ENCODE data around the gene GIPC2.
"Not testable (repeated sequence)": the region's sequence is repeated elsewhere in the genome, so short reads cannot be mapped to it uniquely, and the experiment has no call there.

GIPC2 gene

DNA sequence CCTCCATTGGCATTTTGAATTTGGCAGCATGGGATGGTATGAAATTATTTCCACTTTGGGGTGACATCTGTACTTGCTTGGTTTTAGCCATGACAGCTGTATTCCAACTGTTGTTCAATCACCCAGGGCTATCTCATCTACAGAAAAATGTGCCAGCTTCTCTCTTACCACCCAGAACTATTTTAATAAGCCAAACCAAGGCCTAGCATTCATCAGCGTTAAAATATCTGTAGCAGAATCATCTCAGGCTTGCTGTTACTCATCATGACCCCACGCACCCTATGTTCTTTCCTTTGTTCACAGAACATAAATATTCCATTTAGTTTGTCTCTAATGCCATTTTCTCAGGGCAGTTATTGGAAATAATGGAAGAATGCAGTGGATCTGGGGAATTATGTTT lies 49.8 kb downstream of the GIPC2 start:
- DNase-seq (ENCODE audit: low spot score) = peak; percentile 72

DNA sequence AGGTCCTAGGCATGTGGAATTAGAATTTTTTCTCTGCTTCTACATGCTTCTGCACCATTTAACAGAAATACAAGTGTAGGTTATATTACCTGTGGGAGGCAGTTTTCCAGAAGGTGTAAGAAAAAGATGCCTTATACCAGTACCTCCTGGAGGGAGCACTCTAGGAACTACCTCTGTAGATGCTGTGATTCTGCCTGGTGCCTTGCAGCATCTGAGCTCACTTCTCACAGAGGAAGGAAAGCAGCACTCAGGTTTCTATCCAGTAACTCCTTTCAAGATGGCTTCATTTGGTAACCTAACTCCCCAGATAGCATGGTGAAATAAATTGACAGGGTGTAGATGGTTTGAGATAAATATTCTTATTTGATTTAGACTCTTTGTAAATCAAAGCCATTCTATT lies 50.3 kb downstream of the GIPC2 start:
- DNase-seq (ENCODE audit: low spot score) = no peak

DNA sequence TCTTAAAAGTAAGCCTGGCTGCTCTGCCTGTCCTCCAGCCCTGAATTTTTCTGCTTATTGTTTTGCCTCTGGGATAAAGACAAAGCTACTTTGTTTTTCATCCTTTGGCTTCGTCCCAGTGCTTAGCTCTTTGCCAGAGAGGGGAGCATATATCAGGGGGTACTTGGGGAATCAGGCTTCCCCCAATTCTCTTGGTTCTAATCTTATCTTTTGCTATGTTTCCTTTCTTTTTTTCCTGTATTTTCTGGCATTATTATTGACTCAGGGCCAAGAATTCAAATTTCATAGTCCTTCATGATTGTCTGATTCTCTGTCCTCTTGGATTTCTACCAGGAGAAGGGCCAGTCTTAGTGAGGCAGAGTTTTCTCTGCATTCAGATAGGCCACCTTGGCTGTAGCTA lies 51.2 kb downstream of the GIPC2 start:
- no peak for DNase-seq (ENCODE audit: low spot score)

DNA sequence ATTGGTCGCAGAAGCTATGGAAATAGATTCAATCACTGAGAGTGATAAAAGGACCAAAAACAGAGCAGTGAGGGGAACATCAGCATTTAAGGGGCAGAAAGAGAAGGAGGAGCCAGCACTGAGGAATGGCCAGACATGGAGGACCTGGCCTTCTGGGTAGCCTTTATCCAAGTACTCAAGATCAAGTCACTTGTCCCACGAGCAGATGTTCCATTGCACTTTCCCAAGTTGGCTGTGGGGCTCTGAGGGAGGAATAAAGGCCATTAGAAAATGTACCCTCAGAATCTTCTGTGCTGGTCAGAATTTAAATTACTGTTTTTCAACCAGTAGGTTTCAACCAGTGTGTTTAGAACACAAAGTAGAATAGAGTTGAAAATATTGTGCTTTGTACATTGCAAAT lies 55.3 kb downstream of the GIPC2 start:
- DNase-seq (ENCODE audit: low spot score) = no peak

- DNase-seq (ENCODE audit: low spot score) = peak; percentile 88
Measured at GRCh38 chr1:78101514-78101913, 55.7 kb downstream of the GIPC2 start.

DNA sequence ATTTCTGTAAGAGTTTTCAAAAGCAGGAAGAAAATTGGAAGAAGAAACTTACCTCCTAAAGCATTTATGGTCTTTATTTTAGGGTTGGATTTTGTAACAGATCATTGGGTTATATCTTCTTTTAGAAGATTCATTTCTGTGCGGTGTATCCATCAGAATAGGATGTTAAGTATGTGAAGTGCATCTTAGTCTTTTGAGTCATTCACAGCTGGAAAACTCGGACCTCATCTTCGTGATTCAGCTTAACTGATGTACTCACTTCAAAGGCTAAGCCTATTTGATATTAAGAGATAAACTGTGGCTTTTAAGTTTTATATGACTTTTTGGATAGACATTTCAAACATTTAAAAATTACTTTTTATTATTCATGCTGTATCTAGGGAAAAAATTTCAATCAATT lies 56.3 kb downstream of the GIPC2 start:
- peak; percentile 56 for DNase-seq (ENCODE audit: low spot score)

GRCh38 chr1:78102916-78103315 lies 57.1 kb downstream of the GIPC2 start:
- no peak for DNase-seq (ENCODE audit: low spot score)

- peak; percentile 59 for DNase-seq (ENCODE audit: low spot score)
Measured at GRCh38 chr1:78104322-78104721, 58.6 kb downstream of the GIPC2 start.

GRCh38 chr1:78109659-78110058 lies 63.9 kb downstream of the GIPC2 start:
- DNase-seq (ENCODE audit: low spot score) = not testable (repeated sequence)

GRCh38 chr1:78113156-78113916 lies 67.6 kb downstream of the GIPC2 start:
- DNase-seq (ENCODE audit: low spot score) = no peak

DNA sequence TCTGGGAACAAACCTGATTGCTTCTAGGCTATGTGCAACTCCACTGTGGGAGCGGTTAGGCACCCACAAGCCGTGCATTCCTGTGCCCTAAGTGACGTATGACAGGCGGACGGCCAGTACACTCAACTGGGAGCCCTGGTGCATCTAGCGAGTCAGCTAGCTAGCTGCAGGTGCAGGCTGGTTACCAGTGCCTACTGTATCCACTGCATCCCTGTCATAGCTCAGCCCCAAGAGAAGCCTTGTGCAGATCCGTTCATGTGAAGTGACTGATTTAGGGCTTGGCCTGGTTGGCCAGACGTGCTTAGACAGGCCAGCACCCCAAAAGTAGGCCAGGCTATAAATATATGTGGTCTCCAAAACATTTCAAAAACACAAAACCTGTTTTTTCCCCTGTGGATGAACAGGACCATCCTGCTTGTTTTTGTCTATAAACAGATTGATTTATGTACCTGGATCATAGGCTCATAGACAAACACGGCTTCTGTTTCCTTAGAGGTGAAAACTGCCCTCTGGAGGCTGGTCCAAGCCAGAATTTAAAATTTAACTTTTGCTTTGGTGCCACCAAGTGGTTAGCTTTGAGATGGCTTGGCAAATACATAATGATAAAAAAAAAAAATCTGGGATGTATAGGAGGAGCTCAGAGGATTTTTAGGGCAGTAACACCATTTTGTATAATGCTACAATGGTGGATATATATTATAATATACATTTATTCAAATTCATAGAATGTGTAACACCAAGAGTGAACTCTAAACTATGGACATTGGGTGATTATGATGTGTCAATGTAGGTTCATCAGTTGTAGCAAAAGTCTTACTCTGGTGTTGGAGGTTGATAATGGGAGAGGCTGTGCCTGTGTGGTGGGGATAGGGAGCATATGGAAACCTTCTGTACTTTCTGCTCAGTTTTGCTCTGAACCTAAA lies 68.5 kb downstream of the GIPC2 start:
- DNase-seq (ENCODE audit: low spot score) = peak; percentile 66

GRCh38 chr1:78120485-78120884 lies 74.7 kb downstream of the GIPC2 start:
- not testable (repeated sequence) for DNase-seq (ENCODE audit: low spot score)

- DNase-seq (ENCODE audit: low spot score) = no peak
Measured at GRCh38 chr1:78121710-78122109, 75.9 kb downstream of the GIPC2 start.

GRCh38 chr1:78122389-78122788 lies 76.6 kb downstream of the GIPC2 start:
- DNase-seq (ENCODE audit: low spot score) = no peak

GRCh38 chr1:78126506-78126905 lies 80.7 kb downstream of the GIPC2 start:
- DNase-seq (ENCODE audit: low spot score) = no peak

GRCh38 chr1:78132174-78132947 lies 86.6 kb downstream of the GIPC2 start:
- no peak for DNase-seq (ENCODE audit: low spot score)

- no peak for DNase-seq (ENCODE audit: low spot score)
Measured at GRCh38 chr1:78132948-78133322, 87.2 kb downstream of the GIPC2 start.

- DNase-seq (ENCODE audit: low spot score) = no peak
Measured at GRCh38 chr1:78136680-78137079, 90.9 kb downstream of the GIPC2 start.

DNA sequence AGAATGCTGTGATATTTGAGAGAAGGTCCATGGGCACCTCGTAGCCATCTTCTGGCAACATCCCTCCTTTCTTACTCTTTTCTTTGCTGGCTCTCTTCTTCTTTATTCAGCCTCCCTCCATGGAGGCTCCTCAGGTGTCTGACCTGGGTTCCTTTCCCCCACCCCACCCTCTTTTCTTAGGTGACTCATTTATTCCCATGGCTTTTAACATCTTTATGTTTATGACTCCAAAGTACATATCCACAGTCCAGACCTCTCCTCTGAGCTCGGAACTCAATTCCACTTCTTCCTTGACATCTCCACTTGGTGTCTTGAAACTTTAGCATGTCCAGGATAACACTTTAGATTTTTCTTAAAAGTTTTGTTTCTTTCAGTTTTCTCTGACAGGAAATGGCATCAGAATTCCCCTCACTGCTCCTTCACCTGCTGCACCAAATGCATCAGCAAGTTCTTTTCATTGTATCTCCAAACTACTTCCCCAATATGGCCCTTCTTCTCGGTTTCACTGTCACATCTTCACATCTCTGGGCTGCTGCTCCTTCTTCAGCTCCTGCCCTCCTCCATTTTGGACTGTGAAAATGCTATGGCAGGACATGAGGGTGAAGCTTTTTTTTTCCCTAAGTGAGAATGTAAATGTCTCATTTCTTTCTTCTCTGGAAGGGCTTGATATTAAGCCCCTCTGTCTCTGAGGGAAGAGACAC lies 95.9 kb downstream of the GIPC2 start:
- DNase-seq (ENCODE audit: low spot score) = no peak

- no peak for DNase-seq (ENCODE audit: low spot score)
Measured at GRCh38 chr1:78142736-78143135, 97.0 kb downstream of the GIPC2 start.

GRCh38 chr1:78143152-78143551 lies 97.4 kb downstream of the GIPC2 start:
- DNase-seq (ENCODE audit: low spot score) = no peak

GRCh38 chr1:78143673-78144072 lies 97.9 kb downstream of the GIPC2 start:
- no peak for DNase-seq (ENCODE audit: low spot score)
